Measurements from ENCODE around the gene MATCAP1.

DNA sequence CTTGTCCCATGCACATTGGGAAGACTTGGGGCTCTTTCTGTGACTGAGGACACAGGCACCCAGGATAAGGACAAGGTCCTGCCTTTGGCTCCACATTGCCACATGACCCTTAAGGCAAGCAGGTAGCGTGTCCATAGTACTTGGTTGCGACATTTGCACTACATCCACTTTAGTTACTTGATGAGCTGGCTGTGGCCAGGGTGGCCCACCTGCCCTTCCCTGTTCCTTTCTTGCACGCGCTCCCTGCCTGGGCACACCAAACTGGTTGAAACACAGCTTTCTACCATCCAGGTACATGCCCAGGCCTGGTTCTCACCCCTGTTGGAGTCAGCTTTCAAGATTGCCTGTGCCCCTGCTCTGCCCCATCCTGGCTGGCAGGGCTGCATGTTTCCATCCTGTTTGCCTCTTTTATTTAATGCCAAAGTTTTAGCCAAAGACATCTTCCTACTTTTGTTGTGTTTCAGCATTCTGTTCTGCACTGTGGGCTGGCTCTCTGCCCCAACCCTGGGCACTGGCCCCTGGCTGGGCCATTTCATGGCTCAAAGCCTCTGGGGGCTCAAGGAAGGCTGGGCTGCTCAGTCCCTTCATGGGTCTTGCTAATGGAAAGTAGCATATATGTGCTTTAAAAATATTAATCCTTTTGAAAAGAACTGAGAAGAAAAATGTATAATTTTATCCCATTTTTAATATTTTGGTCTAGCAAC is 36.2 kb downstream of the MATCAP1 start:
- TF ChIP-seq CTCF (conservative IDR thresholded peaks at IDR 0.05; ENCODE audit: low read depth, low read length) = no peak
- TF ChIP-seq EZH2 (IDR thresholded peaks at IDR 0.05; ENCODE audit: borderline replicate concordance, low read depth, low read length, poor library complexity, severe bottlenecking) = no peak
